HG03025 (cell line): Measurements from ENCODE around the gene CDA.

Experiments
- ATAC-seq: cut with Tn5 transposase; IDR thresholded peaks from one replicate; pipeline ENCODE4 v1.9.1; 2021; ENCODE audit warnings: mild to moderate bottlenecking, moderate library complexity; ENCODE audit not compliant: unreplicated experiment, low FRiP score

CDA gene

DNA sequence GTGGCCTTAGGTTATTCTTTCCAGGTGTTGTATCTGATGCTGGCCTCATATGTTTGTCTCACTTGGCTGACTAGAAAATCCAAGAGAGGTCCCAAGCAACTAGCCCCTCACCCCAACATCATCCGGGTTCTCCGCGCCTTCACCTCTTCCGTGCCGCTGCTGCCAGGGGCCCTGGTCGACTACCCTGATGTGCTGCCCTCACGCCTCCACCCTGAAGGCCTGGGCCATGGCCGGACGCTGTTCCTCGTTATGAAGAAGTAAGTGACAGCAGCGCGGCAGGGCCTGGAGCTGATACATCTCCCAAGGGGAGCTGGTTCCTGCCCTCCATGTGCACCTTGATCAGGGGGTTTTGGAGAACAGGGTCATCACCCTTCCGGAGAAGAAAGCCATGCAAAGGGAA, 55.5 kb downstream of the CDA start:
- ATAC-seq = no peak

DNA sequence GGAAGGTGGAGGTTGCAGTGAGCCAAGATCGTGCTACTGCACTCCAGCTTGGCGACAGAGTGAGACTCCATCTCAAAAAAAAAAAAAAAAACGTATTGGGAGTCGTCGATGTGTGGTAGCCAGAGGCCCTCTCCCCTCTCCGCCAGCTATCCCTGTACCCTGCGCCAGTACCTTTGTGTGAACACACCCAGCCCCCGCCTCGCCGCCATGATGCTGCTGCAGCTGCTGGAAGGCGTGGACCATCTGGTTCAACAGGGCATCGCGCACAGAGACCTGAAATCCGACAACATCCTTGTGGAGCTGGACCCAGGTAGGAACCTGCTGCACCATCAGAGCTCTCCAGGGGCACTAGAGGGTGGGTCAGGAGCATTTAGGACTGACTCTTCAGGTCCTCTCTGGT, 56.5 kb downstream of the CDA start:
- ATAC-seq = no peak

- ATAC-seq = no peak
Observed at GRCh38 chr1:20648438-20648837, 59.5 kb downstream of the CDA start.

GRCh38 chr1:20648946-20649345, 60.0 kb downstream of the CDA start:
- no peak for ATAC-seq

- ATAC-seq = no peak
Observed at GRCh38 chr1:20652300-20652699, 63.4 kb downstream of the CDA start.

GRCh38 chr1:20654104-20654690, 65.3 kb downstream of the CDA start:
- no peak for ATAC-seq

- ATAC-seq = no peak
Observed at GRCh38 chr1:20657024-20657423, 68.1 kb downstream of the CDA start.

GRCh38 chr1:20658166-20658915, 69.4 kb downstream of the CDA start:
- ATAC-seq = no peak

DNA sequence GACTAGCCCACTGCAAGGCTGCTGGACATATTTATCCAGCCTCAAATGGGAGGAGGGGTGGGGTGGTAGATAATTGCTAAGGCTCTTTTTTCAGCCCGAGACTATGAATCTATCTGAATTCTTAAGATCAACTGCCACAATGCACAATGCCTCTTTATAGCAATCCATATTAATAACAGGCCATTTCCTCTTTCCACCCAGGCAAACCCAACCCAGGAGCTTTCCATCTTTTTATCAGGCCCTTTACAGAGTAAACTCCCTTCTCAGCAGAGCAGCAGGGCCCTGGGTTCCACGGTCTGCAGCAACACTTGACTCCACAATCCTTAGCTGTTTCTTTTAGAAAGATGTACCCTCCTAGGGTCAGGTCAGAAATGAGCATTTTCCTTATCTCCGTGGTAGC, 71.5 kb downstream of the CDA start:
- no peak for ATAC-seq

DNA sequence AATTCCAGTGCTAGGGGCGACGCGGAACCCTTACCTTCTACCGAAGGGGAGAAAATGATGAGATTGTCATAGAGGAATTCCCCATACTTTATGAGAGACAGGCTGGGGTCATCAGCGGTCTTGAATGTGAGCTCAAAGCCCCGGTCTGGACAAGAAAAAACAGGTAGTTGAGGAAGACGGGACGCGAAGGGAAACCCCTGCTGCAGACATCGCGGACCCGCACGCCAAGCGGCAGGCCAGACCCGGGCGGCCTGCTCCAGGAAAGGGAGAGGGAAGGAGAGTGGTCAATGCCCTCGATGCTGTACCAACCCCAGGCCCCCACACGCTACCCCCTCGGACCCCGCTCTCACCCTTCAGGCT, 71.9 kb downstream of the CDA start:
- ATAC-seq = peak; percentile 1

DNA sequence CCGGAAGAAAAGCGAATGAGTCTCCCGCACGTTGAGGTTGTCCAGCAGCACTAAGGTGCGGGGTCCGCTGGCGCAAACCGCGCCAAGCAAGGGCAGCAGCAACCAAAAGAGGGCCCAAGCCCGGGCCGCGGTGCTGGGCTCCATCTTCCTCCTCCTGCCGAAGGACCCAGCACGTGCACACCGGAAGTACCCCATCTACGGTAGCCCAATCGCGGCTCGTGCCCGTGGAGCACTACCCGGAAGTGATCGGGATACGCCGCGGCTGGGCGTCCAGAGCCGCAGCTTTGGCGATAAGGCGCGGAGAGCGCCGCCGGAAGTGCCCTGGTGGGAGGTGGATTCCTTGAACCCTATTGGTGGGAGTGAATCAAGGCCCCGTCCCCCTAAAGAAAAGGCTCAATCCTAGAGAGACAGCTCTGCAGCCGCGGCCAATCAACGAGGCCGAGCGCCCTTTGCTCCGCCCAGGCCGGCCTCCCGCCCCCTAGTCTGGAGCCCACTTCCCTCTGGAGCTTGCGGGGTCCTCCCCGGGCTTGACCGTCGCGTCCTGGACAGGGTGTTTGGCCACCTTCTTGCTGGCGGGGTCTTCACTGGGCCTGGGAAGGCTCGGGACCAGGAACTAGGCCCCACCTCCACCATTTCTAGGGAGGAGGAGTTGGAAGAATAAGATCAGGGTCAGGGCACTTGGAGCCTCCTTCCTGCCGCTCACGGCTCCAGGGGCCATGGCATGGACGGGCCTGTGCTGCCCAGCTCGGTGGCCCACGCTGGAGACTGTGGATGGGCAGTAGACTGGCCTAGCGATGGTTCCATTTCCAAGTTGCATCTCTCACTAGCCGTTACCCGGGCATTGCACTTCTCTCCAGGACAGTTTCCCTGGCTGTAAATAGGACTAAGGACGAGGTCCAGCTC, 72.6 kb downstream of the CDA start, which contains the start of gene DDOST:
TSS of gene DDOST (minus strand) at position 163 of the 903 bp plus-strand sequence. CDS start at position 144, 19 bp downstream.
- ATAC-seq = peak; percentile 94

DNA sequence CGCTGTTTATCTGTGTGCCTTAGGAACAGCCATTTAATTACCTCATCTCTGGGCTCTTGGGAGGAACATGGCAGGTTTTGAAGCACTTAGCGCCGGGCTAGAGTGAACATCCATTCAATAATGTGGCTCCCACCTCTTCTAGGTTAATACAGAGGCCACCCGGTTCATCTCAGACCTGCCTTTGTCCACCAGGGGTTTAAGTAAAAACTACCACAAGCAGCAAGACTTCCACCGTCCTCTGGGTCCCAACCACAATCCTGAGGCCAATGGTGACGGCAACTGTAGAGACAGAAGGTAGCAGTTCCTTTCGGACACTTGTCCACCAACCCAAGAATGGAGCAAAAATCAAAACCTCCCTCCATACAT, 73.2 kb downstream of the CDA start:
- no peak for ATAC-seq

GRCh38 chr1:20663365-20663764, 74.5 kb downstream of the CDA start:
- no peak for ATAC-seq

- no peak for ATAC-seq
Observed at GRCh38 chr1:20663969-20664715, 75.2 kb downstream of the CDA start.

- no peak for ATAC-seq
Observed at GRCh38 chr1:20665726-20666125, 76.8 kb downstream of the CDA start.

- ATAC-seq = no peak
Observed at GRCh38 chr1:20666146-20666545, 77.2 kb downstream of the CDA start.

- no peak for ATAC-seq
Observed at GRCh38 chr1:20666804-20667203, 77.9 kb downstream of the CDA start.
